C1 segment of cervical spinal cord (tissue), 14 donors: Measurements from ENCODE around the gene EMC10.
"Not testable (repeated sequence)": the region's sequence is repeated elsewhere in the genome, so short reads cannot be mapped to it uniquely, and the experiment has no call there.

Experiments
- DNase-seq, 14 donors: peaks; one replicate each; lab custom pipeline; 2025; lab: John Stamatoyannopoulos, UW

The EMC10 gene

DNA sequence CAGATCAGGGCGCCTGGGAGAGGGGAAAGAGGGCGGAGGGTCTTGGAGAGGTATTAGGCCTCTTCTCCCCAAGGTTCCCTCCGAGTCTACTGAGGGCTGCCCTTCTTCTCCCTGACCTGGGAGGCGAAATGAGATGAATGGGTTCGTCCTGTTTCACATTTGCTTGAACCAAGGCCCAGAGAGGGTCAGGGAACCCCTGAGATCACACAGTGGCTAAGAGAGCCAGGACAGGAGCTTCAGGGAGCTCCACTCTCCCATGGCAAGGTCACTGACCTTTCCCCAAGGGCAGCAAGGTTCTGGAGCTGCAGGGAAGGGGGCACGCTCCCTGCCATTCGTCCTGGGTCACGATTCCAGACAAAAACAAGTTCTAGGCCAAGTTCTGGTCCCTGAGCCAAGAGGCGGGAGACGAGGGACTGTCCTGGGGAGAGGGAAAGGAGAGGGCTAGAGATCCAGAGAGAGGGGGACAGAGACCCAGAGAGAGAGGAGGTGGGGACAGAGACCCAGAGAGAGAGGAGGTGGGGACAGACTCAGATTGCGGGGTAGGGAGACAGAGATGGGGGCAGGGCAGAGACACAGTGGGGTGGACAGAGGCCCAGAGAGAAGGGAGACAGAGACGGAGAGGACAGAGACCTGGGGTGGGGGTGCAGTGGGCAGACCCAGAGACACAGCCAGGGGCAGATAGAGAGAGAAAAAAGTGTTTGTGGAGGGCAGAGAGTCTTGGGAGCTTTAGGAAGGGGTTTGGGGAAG is 36.9 kb downstream of the EMC10 start:
- no peak for DNase-seq

DNA sequence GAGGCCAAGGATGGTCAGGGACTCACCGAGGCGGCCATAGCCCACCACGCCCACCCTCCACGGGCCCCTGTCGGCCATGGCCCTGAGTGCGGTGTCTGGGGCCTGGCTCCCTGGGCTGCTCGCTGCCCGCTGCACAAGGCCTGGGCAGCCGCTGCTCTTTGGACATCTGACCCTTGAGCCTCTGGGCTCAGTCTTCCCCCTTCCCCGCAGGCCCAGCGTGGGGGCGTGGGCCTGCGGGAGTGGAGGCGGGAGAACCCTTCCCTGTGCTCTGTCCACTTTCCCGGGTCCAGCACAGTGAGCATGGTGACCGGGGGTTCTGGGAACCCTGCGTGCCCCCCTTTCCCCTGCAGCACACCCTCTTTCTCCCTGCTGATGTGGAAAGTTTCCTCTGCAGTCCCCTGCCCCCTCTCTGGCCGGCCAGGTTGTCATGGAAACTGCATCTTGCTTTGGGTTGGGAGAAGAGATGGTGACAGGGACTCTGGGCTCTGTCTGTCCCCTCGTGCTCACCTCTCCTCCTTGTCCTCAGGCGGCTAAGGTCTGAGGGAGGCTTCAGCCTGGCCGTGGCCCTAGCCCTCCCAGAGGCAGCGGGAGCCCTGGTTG is 37.5 kb downstream of the EMC10 start, which contains the start of gene ASPDH:
ASPDH (minus strand) TSS at position 168 of the 600 bp plus-strand sequence; CDS start at position 78, 90 bp downstream.
- peak in 7 of 14 donors; percentile 25 to 82 (median 61) for DNase-seq

DNA sequence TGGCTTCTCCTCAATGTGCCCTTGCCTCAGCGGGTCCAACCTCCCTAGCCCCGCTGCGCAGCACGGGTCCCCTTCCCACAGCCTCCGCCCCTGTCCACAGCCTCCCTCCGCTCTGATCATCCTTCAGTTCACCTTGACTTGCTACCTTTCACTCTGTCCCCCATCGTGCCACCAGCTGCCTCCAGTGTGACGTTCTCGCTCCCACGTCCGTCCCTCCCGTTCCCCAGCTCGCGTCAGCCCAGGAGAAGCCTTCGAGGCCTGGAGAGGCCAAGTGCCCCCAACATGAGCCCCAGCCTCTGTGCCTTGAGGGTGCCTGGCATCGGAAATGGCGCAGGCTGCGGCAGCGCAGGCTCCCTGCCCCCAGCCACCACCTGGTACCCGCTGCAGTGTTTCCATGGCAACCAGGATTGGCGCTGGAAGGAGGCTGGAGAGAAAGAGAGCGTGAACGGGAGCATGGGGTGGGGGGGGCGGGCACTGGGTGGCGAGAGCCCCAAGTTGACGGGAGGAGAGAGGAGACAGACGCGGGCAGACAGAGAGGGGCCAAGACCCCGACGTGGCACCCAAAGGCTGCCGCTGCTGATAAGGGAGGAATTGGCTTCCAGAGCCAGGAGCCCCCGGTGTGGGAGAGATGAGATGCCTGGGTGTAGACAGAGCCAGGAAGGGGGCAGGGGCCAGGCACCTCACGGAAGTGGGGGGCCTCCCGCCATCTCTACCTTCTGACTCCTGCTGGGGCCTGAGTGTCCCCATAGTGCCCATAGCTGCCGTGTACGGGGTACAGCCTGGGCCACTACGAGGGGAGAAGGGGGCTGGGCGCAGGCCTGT is 38.2 kb downstream of the EMC10 start:
- DNase-seq: peak in 12 of 14 donors; percentile 28 to 92 (median 62)

DNA sequence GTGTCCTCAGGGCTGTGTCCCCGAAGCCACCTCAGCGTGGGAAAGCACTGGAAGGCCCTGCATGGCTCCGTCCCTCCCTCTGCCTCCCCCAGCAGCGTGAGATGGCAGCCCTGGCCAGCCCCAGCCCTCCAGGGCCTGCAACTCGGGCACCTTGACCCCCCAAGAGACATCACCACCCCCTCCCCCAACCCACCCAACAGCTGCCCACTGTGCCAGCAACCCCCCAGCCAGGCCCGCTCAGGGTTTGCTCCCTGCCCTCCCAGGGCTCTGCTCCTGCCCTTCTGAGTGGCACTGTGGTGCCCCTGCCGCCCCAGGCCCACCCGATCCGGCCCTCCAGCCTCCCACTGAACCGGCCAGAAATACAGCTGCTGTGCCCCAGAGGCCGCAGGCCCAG is 38.9 kb downstream of the EMC10 start:
- no peak for DNase-seq

DNA sequence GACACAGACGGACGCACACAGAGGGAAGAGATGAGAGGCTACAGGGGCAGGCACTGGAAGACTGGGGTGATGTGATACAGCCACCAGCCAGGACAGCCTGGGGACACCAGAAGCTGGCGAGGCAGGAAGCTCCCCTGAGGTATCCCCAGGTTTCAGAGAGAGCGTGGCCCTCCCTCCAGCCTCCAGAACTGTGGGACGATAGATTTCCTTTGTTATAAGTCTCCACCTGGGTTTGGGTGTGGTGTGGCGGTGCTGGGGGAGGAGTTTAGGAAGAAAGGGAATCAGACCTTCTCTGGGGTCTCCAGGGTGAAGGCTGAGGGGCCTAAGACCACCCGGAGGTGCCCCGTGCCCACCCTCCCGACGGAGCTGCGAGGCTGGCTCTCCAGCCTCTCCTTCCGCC is 40.1 kb downstream of the EMC10 start:
- no peak for DNase-seq

DNA sequence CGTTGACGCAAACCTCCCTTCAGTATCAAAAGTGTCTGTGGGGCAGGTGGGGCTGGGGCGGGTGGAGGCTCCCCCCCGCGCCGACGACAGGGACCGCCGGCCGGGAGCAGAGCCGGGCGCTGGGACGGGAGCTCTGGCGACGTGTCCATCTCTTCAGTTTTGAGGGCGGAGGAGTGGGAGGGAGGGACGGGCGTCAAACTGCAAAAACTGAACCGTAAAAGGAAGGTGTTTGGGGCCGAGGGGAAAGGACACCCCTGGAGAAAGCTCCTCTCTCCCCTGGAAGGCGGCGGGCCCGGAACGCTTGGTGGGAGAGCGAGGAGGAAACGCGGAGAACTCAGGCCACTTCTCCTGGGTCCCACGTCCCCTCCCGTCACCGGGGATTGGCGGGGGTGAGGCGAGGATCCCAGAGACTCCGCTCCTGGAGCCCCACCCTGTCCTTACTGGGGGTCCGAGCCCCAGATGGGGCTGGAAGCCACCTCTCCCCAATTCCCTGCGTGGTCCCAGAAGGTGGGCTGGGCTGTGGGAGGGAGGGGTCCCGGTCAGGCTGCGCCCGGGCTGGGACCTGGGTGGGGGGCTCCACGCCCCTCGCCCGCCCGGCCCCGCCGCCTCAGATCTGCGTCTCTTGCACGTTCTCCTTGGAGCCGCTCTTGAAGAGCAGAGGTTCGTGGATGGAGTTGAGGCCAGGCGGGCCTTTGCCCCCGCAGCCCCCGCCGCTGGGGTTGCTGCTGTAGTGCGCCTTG is 40.8 kb downstream of the EMC10 start:
- DNase-seq: no peak

DNA sequence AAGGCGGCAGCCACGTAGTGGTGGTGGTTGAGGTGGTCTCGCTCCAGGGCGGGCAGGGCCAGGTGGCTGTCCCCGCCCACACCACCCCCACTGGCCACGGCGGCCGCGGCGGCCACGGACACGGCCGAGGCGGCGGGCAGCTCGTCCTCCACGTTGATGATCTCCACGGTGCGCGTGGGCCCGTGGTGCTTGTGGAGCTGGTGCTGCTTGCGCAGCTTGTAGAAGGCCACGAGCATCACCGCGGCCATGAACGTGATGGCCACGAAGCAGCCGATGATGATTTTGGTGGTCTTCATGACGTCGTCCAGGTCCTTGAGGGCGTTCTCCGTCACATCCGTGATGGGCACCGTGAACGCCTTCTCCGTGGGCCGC is 41.4 kb downstream of the EMC10 start:
- no peak for DNase-seq

DNA sequence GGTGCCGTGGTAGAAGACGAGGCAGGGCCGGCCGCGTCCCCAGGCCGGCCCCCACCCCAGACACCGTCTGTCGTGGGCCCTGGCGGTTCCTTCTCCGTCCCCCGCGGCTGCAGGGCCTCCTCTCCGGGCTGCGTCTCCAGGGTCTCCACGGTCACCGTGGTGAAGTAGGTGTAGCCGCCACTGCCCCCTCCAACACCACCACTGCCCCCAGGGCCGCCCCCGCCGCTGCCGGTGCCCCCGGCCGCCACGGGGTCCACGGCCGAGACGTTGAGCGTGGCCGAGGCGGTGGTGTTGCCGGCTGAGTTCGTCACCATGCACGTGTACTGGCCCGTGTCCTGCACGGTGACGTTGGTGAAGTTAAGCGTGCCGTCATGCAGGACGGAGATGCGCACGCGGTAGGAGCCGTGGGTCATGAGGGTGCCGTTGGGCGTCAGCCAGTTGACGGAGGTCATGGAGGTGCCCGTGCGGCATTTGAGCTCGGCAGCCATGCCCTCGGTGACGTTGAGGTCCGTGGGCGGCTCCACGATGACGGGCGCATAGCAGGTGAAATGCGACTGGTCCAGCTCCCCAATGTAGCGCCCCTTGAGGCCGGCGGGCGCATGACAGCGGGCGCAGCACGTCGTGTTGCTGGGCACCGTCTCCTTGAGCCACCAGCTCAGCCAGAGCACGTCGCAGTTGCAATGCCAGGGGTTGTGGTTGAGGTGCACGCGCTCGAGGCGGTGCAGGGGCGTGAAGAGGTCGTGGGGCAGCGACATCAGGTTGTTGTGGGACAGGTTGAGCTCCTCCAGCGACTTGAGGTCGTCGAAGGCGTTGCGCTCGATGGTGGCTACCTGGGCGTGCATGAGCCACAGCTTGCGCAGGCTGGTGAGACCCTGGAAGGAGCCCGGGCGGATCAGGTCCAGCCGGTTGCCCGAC is 42.0 kb downstream of the EMC10 start:
- no peak for DNase-seq

DNA sequence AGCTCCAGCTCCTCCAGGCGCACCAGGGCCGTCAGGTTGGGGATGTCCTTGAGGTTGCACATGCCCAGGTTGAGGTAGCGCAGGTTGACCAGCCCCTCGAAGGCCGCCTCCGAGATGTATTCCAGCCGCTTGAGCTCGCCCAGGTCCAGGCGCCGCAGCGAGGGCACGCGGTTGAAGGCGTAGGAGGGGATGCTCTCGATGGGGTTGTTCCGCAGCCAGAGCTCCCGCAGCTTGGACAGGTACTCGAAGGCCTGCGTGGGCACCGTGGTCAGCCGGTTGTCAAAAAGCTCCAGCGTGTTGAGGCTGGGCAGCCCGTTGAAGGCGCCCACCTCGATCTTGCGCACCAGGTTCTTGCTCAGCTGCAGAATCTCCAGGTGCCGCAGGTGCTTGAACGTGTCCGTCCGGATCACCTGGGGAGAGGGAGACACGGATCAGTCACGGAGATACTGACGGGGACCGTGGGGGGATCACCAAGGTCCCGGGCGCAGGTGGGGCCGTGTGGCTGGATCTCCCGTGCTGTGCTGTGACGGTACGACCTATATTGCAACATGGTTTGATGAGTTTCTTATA is 42.8 kb downstream of the EMC10 start:
- DNase-seq: no peak

DNA sequence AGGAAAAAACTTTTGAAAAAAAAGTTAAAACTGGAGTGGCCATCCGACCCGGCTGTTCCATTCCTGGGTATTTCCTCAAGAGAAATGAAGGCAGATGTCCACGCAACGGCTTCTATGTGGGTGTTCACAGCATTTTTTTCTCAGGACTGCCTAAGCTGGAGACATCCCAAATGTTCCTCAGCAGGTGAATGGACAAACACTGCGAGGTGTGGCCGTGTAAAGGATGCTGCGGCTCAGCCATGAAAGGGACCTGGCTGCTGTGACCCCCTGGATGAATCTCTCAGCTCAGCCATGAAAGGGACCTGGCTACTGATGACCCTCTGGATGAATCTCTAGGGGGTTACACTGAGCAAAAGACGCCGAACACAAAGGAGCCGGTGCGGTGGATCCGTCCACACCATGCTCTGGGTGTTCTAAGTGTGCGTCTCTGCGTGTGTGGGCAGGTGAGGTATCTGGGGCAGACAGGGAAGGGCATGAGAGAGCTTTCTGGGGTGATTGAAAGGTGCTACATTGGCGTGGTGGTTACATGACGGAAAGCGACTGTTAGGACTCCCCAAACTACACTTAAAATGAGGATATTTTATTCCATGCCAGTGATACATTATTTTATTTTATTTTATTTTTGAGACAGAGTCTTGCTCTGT is 44.6 kb downstream of the EMC10 start:
- DNase-seq: peak in 1 of 14 donors; percentile 10

DNA sequence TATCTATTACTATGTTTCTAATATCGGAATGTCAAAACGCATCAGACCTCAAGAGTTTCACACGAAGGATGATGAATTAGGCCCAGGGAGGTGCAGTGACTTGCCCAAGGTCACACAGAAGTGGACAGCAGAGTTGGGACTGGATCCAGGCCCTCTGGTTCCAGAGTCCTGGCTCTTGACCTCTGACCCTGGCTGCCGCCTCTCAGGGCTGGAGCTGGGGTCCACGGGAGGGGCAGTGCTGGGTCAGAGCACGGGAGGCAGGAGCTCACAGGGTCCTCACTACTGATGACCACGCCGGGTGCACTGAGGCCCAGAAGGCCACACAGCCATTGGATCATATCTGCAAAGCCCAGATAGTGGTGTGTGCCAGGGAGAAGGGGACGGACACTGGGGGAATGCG is 46.6 kb downstream of the EMC10 start:
- DNase-seq: no peak

DNA sequence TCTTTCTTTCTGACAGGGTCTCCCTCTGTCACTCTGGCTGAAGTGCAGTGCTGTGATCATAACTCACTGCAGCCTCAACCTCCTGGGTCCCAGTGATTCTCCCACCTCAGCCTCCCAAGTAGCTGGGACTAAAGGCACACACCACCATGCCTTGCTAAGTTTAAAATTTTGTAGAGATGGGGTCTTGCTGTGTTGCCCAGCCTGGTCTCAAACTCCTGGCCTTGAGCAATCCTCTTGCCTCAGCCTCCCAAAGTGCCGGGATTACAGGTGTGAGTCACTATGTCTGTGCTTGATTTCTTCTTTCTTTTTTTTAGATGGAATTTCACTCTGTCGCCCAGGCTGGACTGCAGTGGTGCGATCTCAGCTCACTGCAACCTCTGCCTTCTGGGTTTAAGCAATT is 51.7 kb downstream of the EMC10 start:
- not testable (repeated sequence) for DNase-seq

DNA sequence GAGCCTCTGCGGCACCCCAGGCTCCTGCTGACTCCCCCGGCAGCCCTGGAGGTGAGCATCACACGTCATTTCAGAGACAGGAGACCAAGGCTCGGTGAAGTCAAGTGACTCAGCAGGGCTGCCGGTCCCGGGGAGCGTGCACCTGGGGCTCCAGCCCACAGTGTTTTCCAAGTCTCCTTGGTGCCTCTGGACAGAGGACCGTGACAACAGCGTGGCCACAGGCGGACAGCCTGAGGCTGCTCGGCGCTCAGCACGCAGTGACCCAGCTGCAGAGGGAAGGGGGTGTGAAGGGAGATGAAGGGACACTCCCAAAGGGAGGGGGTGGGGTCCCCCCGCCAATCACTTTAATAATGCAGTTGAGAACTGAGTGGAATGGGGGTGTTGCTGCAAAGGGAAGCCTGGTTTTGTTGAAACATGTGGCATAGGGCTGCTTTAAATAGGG is 54.9 kb downstream of the EMC10 start:
- DNase-seq: peak in 1 of 14 donors; percentile 18

DNA sequence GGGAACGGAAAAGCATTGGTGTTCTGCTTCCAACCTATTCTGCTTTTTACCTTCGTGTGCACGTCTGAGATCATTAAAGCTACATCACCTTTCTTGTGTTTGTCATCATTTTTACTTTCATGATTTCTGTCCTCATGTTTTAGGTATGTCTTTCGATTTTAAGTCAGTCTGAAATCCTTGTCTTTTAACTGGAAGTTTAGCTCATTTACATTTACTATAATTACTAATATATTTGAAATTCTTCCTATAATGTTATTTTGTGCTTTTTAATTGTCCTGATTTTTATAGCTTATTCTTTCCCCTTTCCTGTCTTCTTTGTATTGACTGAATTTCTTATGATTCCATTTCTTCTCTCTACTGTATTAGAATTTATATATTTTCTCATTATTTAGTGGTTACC is 56.6 kb downstream of the EMC10 start:
- no peak for DNase-seq

DNA sequence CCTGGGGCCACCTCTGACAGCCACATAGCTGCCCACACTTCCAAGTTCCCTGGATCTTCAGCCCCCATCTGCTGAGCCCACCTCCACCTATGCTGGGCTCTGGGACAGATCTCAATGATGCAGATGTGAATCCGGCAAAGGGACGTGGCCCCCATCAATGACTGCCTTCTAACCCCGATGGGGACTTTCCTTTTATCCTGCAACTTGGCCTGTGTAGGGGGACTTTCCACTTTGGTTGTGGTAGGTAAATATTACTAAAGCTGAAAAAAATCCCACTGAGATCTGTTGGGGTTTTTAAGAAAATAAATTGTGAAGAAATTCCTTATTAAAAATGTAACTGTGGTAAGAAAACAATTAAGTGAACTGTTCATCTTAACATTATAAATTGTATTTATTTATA is 58.2 kb downstream of the EMC10 start:
- no peak for DNase-seq

DNA sequence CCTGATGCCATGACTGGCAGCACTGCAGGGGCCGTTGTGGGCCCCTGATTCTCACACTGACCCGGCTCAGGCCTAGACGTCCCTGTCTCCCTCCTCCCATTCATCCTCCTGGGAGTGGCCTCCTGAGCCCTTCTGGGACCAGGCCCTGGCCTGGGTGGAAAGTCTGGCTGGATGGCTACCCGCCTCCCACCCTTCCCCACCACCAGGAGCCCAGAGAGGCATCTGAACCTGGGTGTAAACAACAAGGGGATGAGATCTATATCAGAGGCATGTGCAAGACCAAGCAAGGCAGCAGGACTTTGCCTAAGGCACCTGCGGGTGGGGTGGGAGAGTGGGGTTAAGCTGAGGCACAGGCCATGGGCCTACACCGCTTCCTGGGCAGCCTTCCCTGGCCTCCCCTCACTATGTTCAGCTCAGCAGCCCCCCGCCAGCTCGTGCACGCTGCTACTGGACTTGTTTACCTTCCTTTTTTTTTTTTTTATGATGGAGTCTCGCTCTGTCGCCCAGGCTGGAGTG is 59.4 kb downstream of the EMC10 start:
- no peak for DNase-seq

DNA sequence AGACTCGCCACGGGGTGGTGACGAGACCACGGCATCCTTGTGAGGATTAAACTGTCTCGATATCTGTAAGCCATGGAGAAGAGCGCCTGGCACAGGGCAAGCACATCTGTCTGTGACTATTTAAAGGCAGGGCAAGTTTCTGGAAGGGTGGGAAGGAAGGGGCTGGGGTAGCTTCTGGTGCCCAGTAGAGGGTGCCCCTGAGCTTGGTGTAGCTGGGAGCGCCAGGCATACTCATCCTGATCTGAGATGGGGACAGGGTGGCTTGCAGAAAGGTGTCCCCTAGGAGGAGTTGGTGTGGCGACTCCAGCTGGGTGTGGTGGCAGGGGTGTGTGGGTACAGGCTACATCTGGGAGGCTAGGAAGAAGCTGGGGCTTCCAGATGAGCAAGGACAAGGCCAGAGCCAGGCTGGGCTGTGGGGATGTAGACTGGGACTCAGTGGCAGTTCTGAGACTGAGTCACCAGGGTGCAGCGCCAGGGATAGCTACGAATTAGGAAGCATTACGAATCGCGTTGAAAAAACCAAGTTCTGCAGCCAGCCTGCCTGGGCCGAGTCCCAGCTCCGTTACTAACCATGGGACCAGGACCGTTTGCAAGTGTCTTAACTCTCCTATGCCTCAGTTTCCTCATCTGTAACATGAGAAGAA is 60.5 kb downstream of the EMC10 start:
- peak in 1 of 14 donors; percentile 22 for DNase-seq

DNA sequence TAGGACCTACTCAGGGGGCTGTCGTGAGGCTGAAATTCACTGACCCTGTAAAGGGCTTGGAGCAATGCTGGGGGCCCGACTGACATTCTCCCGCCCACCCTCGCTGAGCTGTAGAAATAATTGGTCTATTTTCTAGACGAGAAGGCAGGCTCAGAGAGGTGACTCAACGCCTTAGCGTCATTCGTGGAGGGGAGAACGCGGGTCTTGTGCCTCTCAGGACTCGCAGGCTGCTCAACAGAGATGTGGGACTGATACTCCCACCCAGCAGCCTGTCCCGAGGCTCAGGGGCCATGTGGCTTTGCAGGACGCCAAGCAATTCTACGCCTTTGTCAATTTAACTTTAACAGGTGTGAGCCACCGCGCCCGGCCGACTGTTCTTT is 61.0 kb downstream of the EMC10 start:
- peak in 1 of 14 donors; percentile 36 for DNase-seq

DNA sequence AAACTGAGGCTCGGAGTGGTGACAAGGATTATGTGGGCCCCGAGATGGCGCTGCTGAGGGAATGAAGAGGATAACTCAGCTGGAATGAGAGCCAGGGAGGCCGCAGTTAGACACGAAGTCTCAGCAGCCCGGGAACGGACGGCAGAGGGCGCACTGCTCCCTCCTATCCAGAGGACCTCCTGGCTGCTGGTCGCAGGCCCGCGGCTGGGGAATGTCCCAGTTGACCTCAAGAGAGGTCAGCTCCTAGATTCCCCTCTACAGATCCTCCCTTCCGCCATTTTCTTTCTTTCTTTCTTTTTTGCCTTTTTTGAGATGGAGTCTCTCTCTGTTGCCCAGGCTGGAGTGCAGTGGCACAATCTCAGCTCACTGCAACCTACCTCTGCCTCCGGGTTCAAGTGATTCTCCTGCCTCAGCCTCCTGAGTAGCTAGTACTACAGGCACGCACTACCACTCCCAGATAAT is 61.5 kb downstream of the EMC10 start:
- DNase-seq: peak in 12 of 14 donors; percentile 29 to 77 (median 64)
